Epithelial cell of prostate (primary cell): Measurements from ENCODE around the gene CEP41.

ENCODE experiments used
- DNase-seq: peaks from one replicate; pipeline ENCODE4 v3.0.0-alpha.2; 2011; ENCODE audit warnings: low read depth, low spot score
- H3K27ac ChIP-seq: fragments of 450-650 bp; 2 replicates; pipeline ENCODE4 v1.5.1; 2017; ENCODE audit warnings: mild to moderate bottlenecking

CEP41 gene

DNA sequence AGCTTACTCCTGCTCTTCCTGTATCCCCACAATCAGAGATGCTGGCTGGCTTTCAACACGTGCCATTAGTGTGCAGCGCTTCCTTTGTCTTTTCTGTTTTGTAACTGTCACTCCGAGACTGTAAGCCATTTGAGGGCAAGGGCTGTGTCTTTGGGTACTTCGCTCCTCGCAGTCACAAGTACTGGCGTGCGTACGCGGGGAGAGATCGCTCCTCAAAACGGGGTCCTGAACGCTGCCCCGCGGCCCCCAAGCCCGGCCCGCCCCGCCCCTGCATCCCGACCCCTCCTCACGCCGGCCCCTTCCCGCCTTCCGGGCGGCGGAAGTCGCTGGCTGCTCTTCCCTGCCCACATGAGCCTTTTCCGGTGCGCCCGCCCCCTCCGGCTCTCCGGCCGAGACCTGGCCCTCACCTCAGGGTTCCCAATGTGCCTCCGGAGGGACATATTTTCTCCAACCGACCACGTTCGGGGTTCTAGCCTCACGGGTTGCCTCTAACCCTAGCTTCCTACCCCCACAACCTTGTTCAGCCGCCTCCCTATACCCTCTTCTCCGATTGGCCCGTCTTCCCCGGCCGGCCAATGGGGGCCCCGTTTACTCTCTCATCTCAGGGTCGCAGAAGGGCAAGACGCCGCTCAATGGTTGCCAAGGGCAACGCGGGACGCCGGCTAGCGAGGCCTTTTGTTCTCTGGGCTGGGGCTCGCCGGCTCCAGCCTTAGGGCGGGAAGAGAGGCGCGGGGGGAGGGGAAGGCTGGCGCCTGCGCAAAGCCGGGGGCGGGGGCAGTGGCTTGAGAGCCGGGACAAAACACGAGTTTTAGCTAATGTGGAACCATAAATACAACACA is at the start of gene CEP41:
TSS of gene CEP41 (minus strand) at position 490 of the 839 bp plus-strand sequence. CDS start at position 440, 50 bp downstream.
- peak; percentile 51 for DNase-seq
- peak within 1 kb of the TSS; percentile 62 for H3K27ac ChIP-seq

DNA sequence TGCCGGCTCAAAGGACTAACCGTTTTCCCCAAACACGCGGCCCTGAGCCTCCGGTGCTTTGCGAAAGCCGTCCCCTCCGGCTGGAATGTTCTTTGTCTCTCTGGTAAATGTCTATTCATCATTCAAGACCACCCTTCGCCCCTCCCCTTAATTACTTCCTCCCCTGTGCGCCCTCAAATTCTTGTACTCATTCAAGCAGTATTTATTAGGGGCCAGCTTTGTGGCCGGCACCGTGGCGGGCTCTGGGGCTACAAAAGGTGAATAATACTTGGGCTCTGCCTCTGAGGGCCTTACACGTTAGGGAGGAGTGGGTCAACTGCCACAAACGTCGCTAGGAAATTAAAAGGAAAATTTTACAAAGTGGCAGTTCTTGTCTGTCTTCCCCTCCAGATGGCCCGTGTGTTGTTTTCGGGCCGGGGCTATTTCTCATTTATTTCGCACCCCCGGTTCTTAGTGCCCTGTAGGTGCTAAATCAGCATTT is 49.5 kb upstream of the CEP41 start:
- DNase-seq: no peak
- H3K27ac ChIP-seq: no peak overlapping the region

GRCh38 chr7:130489140-130489983 is 48.5 kb upstream of the CEP41 start:
- DNase-seq: no peak
- no peak overlapping the region for H3K27ac ChIP-seq

DNA sequence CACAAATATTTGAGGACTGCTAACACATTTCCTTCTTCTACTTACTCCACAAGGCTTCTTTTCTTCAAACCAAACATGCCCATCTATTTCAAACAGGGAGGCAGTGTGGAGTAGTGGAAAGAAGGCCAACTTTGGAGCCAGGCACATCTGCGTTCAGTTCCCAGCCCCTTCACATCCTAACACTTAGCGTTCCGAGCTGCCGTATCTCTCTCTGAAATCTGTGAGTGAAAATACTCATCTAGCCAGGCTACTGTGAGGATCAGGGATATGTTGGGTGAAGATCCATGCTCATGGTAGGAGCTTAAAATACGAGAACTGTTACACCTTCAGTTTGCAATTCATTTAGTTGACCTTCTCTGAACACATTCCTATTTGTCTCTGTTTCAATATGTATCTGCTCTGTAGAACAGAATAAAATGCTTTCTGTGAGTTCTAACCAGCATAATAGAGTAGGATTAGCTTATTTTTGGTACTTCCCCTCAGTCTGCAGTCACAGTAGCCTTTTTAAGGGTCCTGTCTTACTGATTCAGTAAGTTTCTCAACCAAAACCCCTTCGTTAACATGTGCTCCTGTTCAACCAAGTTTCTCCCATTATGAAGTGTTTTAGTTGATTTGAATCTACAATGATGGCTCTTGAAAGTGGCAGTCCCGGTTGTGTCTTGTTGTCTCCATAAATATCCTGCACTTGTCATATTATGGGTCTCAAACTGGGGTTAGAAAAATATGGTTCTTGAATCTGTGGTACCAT is 47.8 kb upstream of the CEP41 start:
- H3K27ac ChIP-seq: no peak overlapping the region
- DNase-seq: no peak

DNA sequence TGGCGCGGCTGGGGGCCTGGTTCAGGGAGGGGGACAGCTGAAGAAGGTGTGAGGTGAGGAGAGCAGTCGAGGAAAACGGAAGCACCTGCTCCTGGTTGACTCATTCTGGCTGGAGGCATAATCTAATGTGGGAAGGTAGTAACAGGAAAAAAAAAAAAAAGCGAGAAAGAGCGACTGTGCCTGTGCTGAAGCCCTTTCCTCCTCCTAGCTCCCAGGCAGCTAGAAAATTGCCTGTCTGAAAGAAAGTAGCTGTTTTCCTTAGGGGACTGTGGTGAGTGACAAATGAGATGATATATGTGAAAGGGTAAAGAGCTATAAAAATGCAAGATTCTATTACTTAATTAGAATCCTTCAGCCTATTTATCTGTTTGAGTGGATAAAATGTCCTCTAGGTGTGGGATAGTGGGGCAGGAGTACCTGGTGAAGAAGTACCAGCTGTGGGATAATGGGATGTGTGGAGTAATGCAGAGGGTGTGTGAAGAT is 46.2 kb upstream of the CEP41 start:
- peak; percentile 10 for DNase-seq
- peak overlapping the region; percentile 22 for H3K27ac ChIP-seq

GRCh38 chr7:130486114-130486953 is 45.5 kb upstream of the CEP41 start:
- peak overlapping the region; percentile 22 for H3K27ac ChIP-seq
- DNase-seq: peak; percentile 5

DNA sequence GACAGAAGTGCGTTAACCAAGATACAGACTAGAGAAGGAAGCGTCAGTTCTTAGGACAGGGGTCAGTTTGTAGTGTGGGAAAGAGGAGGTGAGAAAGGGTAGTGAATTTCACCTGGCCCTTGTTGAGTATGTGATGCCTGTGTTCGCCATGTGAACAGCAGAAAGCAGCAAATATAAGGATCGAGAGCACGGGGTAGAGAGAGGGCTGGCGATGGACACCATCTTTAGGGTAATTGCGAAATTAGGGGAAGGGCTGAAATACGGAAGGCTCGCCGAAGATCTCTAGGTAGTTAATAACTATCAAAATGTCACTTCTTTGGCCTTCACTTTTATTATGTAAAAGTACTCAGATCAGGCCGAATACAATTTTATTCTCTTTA is 44.9 kb upstream of the CEP41 start:
- H3K27ac ChIP-seq: no peak overlapping the region
- DNase-seq: no peak

GRCh38 chr7:130483031-130483430 is 42.2 kb upstream of the CEP41 start:
- H3K27ac ChIP-seq: no peak overlapping the region
- no peak for DNase-seq

DNA sequence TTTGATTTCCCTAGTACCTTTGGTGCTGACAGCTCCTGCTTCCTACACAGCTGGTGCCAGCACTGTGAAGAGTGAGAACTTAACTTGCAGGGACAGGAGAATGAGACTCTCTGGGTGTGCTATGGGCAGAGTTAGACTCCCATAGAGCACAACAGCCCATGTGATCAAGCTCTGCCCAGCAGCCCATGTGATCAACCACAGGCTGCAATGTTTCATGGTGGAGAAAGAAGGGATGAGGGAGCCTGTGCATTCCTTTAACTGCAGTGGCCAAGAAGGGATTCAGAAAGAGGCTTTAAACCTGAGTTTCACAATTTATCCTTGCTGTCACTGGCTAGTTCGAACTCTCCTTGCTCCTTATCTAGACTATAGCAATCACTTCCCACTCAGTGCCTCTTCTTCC is 41.1 kb upstream of the CEP41 start:
- no peak for DNase-seq
- H3K27ac ChIP-seq: no peak overlapping the region

- no peak for DNase-seq
- H3K27ac ChIP-seq: no peak overlapping the region
These were observed 39.0 kb upstream of the CEP41 start for GRCh38 chr7:130479716-130480400.

- H3K27ac ChIP-seq: no peak overlapping the region
- no peak for DNase-seq
These were observed 38.2 kb upstream of the CEP41 start for GRCh38 chr7:130478991-130479390.

DNA sequence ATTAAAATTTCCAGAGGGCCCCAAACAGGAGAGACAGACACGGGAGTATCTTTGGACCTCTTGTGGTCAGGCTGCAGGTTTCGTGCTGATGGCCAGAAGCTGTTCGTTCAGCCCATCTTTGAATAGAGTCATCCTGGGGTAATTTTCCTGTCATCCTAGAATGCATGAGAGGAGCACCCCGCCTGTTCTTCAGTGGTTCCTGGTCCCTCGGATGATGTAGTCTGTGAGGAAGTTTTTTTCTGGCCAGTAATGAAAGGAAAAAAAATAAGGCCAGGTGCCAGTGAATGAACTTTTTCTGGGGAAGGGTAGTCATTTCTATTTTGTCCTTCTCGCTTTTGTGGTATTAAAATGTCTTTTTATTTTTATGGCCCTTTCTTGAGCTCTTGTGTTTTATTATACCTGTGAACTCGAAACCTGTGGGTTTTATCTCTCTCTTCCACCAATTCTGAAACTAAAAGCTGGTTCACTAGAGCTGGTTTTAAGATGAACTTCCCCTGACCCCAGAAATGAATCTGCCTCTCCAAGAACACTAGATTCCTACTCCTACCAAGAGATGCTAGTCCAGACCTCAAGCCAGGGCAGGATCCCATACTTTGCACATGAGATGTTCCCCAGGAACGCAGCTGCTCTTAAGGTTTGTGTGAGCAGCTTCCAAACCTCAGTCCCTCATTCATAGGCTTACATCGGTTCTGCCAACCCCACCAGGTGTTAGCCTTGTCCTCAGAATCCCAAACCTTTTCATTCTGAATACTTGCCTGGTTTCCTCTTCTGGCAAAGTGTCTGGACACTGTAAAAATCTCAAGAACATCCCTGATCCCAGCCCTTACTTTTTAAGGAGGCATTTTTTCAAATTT is 35.7 kb upstream of the CEP41 start:
- DNase-seq: no peak

DNA sequence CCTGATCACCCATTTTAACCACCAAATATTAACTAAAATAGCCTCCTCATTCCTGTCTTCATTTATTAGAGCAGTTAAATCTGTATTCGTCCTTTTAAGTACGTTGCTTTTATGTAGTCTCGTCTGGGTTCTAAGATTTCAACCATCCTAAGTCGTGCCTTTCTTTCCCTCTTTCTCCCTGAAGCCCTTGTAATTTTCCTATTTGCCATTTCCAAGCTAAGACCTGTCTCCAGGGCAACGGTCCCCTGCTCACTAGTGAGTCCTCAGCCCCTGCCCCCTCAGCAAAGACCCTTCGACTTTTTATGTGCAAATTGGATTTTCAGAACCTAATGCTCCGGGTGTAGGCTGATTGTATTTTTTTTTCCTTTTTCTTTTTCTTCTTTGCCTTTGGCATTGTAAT is 35.0 kb upstream of the CEP41 start:
- H3K27ac ChIP-seq: no peak overlapping the region
- DNase-seq: no peak

More for the DNA sequence above, 35.7 kb upstream of the CEP41 start:
- H3K27ac ChIP-seq: no peak overlapping the region

- DNase-seq: no peak
- H3K27ac ChIP-seq: no peak overlapping the region
These were observed 33.1 kb upstream of the CEP41 start for GRCh38 chr7:130473876-130474275.

DNA sequence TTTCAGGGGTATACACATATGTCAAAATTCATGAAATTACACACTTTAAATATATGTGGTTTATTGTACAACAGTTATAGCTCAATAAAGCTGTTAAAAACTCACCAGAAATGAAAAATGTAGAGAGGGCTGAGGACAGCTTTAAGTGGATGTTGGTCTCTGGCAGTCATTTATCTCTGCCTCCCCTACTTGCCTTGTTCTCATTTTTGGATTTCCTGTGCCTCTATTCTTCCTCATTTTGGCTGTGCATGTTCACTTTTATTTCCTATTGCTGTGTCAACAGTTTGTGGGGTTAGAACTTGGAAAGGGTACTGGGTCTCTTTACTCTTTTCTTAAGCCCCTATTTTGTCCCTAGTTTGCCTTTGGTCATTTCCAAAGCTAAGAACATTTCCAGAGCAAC is 32.5 kb upstream of the CEP41 start:
- H3K27ac ChIP-seq: no peak overlapping the region
- no peak for DNase-seq

GRCh38 chr7:130471974-130472373 is 31.2 kb upstream of the CEP41 start:
- DNase-seq: no peak
- H3K27ac ChIP-seq: no peak overlapping the region

DNA sequence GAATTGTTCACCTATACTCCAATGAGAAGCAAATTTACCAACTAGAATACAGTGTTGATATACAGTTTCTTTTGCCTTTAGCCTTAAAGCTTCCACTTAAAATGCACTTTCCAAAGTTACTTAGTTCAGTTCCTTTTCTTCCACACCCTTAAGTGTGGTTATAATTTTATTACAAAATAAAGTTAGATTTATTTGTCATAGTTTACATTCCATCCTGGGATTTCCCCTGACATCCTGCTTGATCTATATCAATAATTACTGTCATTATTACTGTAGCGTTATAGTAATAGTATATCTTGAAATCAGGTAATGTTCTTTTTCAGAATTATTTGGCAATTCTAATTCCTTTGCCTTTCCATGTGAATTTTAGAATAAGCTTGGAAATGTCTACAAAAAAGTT is 27.8 kb upstream of the CEP41 start:
- DNase-seq: no peak
- H3K27ac ChIP-seq: no peak overlapping the region
